Testis (tissue), 2 donors: ENCODE data around the gene IDNK.

Source experiments
- POLR2A ChIP-seq: fragments of 450-650 bp; IDR thresholded peaks from one replicate; pipeline ENCODE4 v1.6.1; 2017; ENCODE audit warnings: antibody characterized with exemption, mild to moderate bottlenecking, moderate library complexity
- TF ChIP-seq, protein P1 (sequence below), 3 experiments: fragments of 450-650 bp in 2 of 3; fragments of 200-600 bp in 1 of 3; sonication (generic) in 1 of 3; IDR thresholded peaks; one replicate each; pipeline ENCODE4 v1.5.1; 2016 to 2019; ENCODE audit warnings: antibody characterized with exemption in 3 of 3, mild to moderate bottlenecking in 2 of 3, moderate library complexity in 1 of 3

DNA sequence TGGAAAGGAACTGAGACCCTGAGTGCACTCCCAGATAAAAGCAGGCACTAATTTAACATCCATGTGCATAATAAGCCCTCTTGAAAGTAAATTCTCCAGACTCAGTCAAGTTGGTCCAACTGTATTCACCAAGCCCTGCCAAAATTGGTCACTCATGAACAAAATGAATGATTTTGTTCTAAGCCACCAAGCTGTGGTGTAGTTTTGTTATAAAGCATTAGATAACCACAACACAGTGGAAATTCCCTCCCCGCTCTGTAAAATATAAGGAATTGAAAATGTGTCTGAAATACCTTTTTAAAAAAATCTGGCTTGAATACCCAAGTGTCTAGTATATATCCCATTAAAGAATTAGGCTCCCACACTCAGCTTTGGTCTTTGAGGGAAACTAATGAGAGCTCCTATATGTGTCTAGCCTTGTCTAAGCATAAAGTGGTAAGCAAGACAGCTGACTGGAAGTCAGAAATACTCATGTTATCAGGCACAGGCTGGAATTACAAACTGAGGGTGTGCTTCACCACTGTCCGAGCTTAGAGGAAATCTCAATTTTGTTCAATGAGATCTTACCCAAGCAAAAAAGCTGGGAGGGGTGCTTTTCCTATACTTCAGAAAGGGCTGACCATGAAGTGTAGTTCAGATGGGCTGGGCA is 33.2 kb downstream of the IDNK start:
- TF ChIP-seq, protein P1, sequence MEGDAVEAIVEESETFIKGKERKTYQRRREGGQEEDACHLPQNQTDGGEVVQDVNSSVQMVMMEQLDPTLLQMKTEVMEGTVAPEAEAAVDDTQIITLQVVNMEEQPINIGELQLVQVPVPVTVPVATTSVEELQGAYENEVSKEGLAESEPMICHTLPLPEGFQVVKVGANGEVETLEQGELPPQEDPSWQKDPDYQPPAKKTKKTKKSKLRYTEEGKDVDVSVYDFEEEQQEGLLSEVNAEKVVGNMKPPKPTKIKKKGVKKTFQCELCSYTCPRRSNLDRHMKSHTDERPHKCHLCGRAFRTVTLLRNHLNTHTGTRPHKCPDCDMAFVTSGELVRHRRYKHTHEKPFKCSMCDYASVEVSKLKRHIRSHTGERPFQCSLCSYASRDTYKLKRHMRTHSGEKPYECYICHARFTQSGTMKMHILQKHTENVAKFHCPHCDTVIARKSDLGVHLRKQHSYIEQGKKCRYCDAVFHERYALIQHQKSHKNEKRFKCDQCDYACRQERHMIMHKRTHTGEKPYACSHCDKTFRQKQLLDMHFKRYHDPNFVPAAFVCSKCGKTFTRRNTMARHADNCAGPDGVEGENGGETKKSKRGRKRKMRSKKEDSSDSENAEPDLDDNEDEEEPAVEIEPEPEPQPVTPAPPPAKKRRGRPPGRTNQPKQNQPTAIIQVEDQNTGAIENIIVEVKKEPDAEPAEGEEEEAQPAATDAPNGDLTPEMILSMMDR (IDR thresholded peaks at IDR 0.05) = no peak
- TF ChIP-seq POLR2A = no peak
